ENCODE results near the gene SPAG8. TPM values are rescaled to one million over a fixed set of nuclear protein-coding genes. Genes with fewer than 3 reads are reported as not detected.

SPAG8 gene
- total and polyA plus RNA-seq, 2 experiments from 2014 or later = 0.45 TPM

- TF ChIP-seq ZNF114 (CRISPR knock-in tag; IDR thresholded peaks at IDR 0.05) (no peak), POLR2AphosphoS5 (IDR thresholded peaks at IDR 0.05; ENCODE audit: low read depth) (peak; percentile 88), REST (IDR thresholded peaks at IDR 0.05; ENCODE audit: unreplicated experiment) (no peak), CREB1 (CRISPR knock-in tag; IDR thresholded peaks at IDR 0.05; ENCODE audit: low read depth) (peak; percentile 16; the same call in 1 of the 2 replicates), STAT1 (IDR thresholded peaks at IDR 0.05; ENCODE audit: unreplicated experiment) (no peak), EZH2phosphoT487 (IDR thresholded peaks at IDR 0.05; ENCODE audit: unreplicated experiment) (no peak), ZNF331 (CRISPR knock-in tag; IDR thresholded peaks at IDR 0.05; ENCODE audit: low read depth) (no peak), NANOG (IDR thresholded peaks at IDR 0.05; ENCODE audit: borderline replicate concordance) (no peak), ETS1 (IDR thresholded peaks at IDR 0.05) (0 out of 2 replicates have a peak, but pooled peaks have one; percentile 52), CTCF (conservative IDR thresholded peaks at IDR 0.05; ENCODE audit: low read depth in 2 of 2) (no peak)
These were observed 2.9 kb upstream of the SPAG8 start, which contains the start of gene HINT2 (continued) for GRCh38 chr9:35814841-35815543.

GRCh38 chr9:35814106-35814840, 2.2 kb upstream of the SPAG8 start:
- H3K4me1 Mint-ChIP-seq = peaks cover 24% of the 10 kb centered on the region
- peak; percentile 62 for ATAC-seq

More at GRCh38 chr9:35814106-35814840, 2.2 kb upstream of the SPAG8 start:
- Mint-ChIP-seq H3K36me3 (ENCODE audit: low read depth) (peaks cover 7% of the 10 kb centered on the region; the same call in 1 of the 3 replicates), H3K27ac (peak overlapping the region; percentile 90), H3K4me3 (peak overlapping the region; percentile 85), H3K27me3 (ENCODE audit: insufficient read depth, low read depth, poor library complexity) (peaks cover 9% of the 10 kb centered on the region), H3K9me3 (peaks cover 3% of the 10 kb centered on the region; the same call in 2 of the 3 replicates)
- Histone ChIP-seq H3K4me3 (peak overlapping the region; percentile 48), H2AFZ (peak overlapping the region; percentile 78; the same call in 1 of the 2 replicates), H3K36me3 (ENCODE audit: insufficient read depth) (no peaks in the 10 kb centered on the region), H3K79me2 (replicated peaks; ENCODE audit: insufficient read depth) (no peaks in the 10 kb centered on the region), H3K27me3 (ENCODE audit: insufficient read depth) (no peaks in the 10 kb centered on the region), H3K27ac (ENCODE audit: low read depth) (peak overlapping the region; percentile 91), H4K20me1 (replicated peaks; ENCODE audit: insufficient read depth) (no peaks in the 10 kb centered on the region), H3K4me2 (peak overlapping the region; percentile 91), H3K4me1 (ENCODE audit: insufficient read depth) (peaks cover 18% of the 10 kb centered on the region), H3F3A (replicated peaks; ENCODE audit: low read depth) (peaks cover 6% of the 10 kb centered on the region), H3K9me2 (ENCODE audit: insufficient read depth) (no peaks in the 10 kb centered on the region; the same call in 1 of the 2 replicates)
- TF ChIP-seq CREB1 (CRISPR knock-in tag; IDR thresholded peaks at IDR 0.05; ENCODE audit: low read depth) (no peak), CTCF (conservative IDR thresholded peaks at IDR 0.05; ENCODE audit: low read depth in 2 of 2) (peak; percentile 41 to 51), EZH2phosphoT487 (IDR thresholded peaks at IDR 0.05; ENCODE audit: unreplicated experiment) (no peak), NANOG (IDR thresholded peaks at IDR 0.05; ENCODE audit: borderline replicate concordance) (no peak)
- peak; percentile 87 for DNase-seq (ENCODE audit: low spot score)

All from GM23338 (cell line).